ENCODE data around the gene PPP1R1B. TPM values are rescaled to one million over a fixed set of nuclear protein-coding genes. Genes with fewer than 3 reads are reported as not detected.

Gene PPP1R1B
- total and polyA plus RNA-seq, 7 donors = 4.2 to 280 (median 12.1) TPM

DNA sequence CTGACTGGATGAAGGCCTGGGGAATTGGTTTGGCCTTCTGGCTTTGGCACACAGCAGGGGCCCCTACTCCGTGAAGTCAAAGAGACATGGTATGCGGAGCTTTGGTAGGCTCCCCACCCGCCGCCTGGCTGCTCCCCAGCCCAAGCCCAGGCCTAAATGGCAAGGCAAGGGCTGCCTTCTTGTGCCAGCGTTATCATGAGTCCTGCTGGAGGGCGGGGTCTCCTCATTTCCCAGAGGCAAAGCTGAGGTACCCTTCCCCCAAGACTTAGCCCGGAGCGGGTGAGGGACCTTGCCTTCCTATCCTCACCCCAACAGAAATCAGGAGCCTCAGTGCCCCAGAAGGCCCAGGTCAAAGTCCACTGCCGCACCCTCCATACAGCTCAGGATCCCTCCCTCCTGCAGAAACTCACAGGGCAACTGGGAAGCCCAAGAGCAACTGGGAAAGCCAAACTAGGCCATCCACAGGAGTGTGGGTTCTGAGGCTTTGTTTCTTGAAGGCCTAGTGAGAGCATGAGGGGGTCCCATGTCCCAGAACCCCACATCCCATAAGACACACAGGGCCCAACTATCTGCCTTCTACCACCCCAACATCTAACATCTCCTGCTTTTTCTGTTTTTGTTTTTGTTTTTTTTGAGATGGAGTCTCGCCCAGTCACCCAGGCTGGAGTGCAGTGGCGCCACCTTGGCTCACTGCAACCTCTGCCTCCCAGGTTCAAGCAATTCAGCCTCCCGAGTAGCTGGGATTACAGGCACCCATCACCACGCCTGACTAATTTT lies 51.8 kb downstream of the PPP1R1B start:
- peaks cover 0 to 30% (median 0%) of the 10 kb centered on the region in 4 donors for H3K36me3 ChIP-seq
- H3K27me3 ChIP-seq = no peaks in the 10 kb centered on the region
- peaks cover 0 to 6% (median 0%) of the 10 kb centered on the region in 4 donors for H3K4me1 ChIP-seq
- peak overlapping the region in 1 of 4 donors; percentile 64 for H3K27ac ChIP-seq
- no peak for DNase-seq
- intact Hi-C loops (cut with DNase I) = no loop called here
- H3K4me3 ChIP-seq = no peak overlapping the region
- no peaks in the 10 kb centered on the region for H3K9me3 ChIP-seq
- TF ChIP-seq POLR2A (IDR thresholded peaks at IDR 0.05) (no peak), EP300 (IDR thresholded peaks at IDR 0.05) (no peak), POLR2AphosphoS5 (IDR thresholded peaks at IDR 0.05) (no peak), CTCF (IDR thresholded peaks at IDR 0.05) (no peak)
- WGBS, 2 donors = 30 to 70% methylated on average over 13 of the region's 13 CpGs

DNA sequence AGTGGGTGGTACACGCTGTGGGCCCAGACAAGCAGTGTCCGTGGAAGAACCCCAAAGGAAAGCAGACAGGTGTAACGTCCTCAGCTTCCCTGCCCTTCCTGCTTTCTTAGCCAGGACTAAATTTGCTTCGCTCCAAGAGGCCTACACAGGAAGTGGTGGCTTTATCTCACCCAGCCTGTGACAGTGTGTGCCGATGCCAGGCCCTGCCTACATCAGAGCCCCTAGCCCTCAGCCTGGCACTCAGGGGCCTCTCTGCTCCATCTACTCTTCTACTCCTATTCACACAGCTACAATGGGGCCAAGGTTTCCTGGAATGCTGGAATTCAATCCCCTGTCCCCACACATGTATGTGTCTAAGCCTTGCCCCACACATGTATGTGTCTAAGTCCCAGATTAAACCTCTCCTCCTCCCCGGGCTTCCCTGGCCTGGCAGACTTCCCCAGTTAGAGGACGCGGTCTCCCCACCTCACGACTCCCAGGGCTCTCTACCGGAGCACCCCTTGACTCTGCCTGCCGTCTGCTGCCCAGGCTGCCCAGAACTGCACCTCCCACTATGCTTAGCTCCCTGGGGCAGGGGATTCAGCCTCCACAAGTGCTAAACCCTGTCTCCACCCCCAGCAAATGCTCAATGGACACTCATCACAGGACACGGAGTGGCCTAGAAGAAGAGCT lies 52.9 kb downstream of the PPP1R1B start:
- Histone ChIP-seq H3K27ac (no peak overlapping the region), H3K4me1 (peaks cover 0 to 6% (median 0%) of the 10 kb centered on the region in 4 donors)
- intact Hi-C loops (cut with DNase I) = no loop called here

DNA sequence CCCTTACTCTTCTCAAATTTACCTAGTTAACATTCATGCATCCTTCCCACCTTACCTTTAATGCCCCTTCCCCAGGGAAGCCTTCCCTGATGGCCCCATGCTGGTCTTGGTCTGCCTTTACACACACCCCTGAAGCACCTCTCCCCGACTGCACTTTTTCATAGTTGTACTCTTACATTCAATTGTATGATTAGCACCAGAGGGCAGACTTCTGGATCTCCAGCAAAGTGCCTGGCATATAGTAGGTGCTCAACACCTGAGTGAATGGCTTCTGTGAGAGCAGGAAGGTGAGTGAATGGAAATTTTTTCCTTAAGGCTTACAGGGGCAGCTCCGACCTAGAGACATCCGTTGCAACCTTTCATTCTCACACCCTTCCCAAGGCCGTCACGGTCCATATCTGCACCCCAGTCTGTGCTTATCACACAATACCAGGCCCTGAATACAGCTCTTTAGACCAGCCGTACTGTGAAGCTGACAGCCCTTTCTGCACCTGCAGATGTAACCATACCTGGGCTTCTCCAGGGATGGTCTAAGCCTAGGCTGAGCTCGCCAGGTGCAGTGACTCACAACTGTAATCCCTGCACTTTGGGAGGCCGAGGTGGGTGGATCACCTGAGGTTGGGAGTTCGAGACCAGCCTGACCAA lies 56.7 kb downstream of the PPP1R1B start:
- no peak overlapping the region for H3K4me3 ChIP-seq
- TF ChIP-seq EP300 (IDR thresholded peaks at IDR 0.05) = no peak
- TF ChIP-seq POLR2A (IDR thresholded peaks at IDR 0.05) = no peak
- no peak for TF ChIP-seq CTCF (IDR thresholded peaks at IDR 0.05)
- TF ChIP-seq POLR2AphosphoS5 (IDR thresholded peaks at IDR 0.05) = no peak
- peaks cover 0 to 41% (median 0%) of the 10 kb centered on the region in 4 donors for H3K36me3 ChIP-seq
- H3K27ac ChIP-seq = no peak overlapping the region
- no peak for DNase-seq
- intact Hi-C loops (cut with DNase I) = no loop called here
- peaks cover 0 to 7% (median 7%) of the 10 kb centered on the region in 4 donors for H3K4me1 ChIP-seq
- H3K9me3 ChIP-seq = no peaks in the 10 kb centered on the region
- no peaks in the 10 kb centered on the region for H3K27me3 ChIP-seq
- WGBS, 2 donors = 89 to 94% methylated on average over 9 of the region's 9 CpGs

More for the DNA sequence above, 52.9 kb downstream of the PPP1R1B start:
- Histone ChIP-seq H3K27me3 (no peaks in the 10 kb centered on the region), H3K36me3 (peaks cover 0 to 40% (median 0%) of the 10 kb centered on the region in 4 donors), H3K9me3 (no peaks in the 10 kb centered on the region), H3K4me3 (no peak overlapping the region)
- no peak for DNase-seq
- no peak for TF ChIP-seq POLR2A (IDR thresholded peaks at IDR 0.05)
- no peak for TF ChIP-seq EP300 (IDR thresholded peaks at IDR 0.05)
- TF ChIP-seq POLR2AphosphoS5 (IDR thresholded peaks at IDR 0.05) = no peak
- TF ChIP-seq CTCF (IDR thresholded peaks at IDR 0.05) = no peak
- WGBS, 2 donors = 48 to 50% methylated on average over 12 of the region's 12 CpGs

- no peaks in the 10 kb centered on the region for H3K27me3 ChIP-seq
- no peak for DNase-seq
- H3K36me3 ChIP-seq = peaks cover 0 to 40% (median 0%) of the 10 kb centered on the region in 4 donors
- H3K9me3 ChIP-seq = no peaks in the 10 kb centered on the region
- peaks cover 0 to 15% (median 15%) of the 10 kb centered on the region in 4 donors for H3K4me1 ChIP-seq
- H3K27ac ChIP-seq = no peak overlapping the region
- intact Hi-C loops (cut with DNase I) = loop anchor here (5.0 kb wide), 2 partner anchors 48 to 68 kb away; partner anchors contain the start of gene MIEN1
- TF ChIP-seq EP300 (IDR thresholded peaks at IDR 0.05) = no peak
- no peak for TF ChIP-seq POLR2AphosphoS5 (IDR thresholded peaks at IDR 0.05)
- no peak for TF ChIP-seq POLR2A (IDR thresholded peaks at IDR 0.05)
- H3K4me3 ChIP-seq = no peak overlapping the region
- WGBS, 2 donors = 94 to 95% methylated on average over 12 of the region's 12 CpGs
These were observed 57.8 kb downstream of the PPP1R1B start for GRCh38 chr17:39684369-39685192.

Other genes starting within 250 kb of the PPP1R1B start
- 10 to 100 TPM; 17.0 to 26.0 (median 20.0) TPM for gene FBXL20, start 225.3 kb upstream of the PPP1R1B start, total RNA-seq
- gene FBXL20, start 225.3 kb upstream of the PPP1R1B start, polyA plus RNA-seq = 1 to 10 TPM; 1.8 to 4.2 (median 2.8) TPM
- gene MED1, start 175.7 kb upstream of the PPP1R1B start, total RNA-seq = 10 to 100 TPM; 16.8 to 22.5 (median 20.4) TPM
- gene MED1, start 175.7 kb upstream of the PPP1R1B start, polyA plus RNA-seq = 10 to 100 TPM in 1 of 3 donors, 1 to 10 TPM in 2; 4.2 to 18.6 (median 5.4) TPM
- gene CDK12, start 165.5 kb upstream of the PPP1R1B start, total RNA-seq = 10 to 100 TPM; 24.3 to 46.0 (median 32.7) TPM
- 10 to 100 TPM in 1 of 3 donors, 1 to 10 TPM in 2; 5.4 to 24.2 (median 9.2) TPM for gene CDK12, start 165.5 kb upstream of the PPP1R1B start, polyA plus RNA-seq
- gene NEUROD2, start 19.0 kb upstream of the PPP1R1B start, total RNA-seq = under 1 TPM in 1 of 4 donors, not detected in 3; 0.33 TPM
- 1 to 10 TPM in 1 of 3 donors, under 1 TPM in 1, not detected in 1; 0.23 to 1.2 TPM for gene NEUROD2, start 19.0 kb upstream of the PPP1R1B start, polyA plus RNA-seq
- gene STARD3, start 10.2 kb downstream of the PPP1R1B start, total RNA-seq = 10 to 100 TPM; 35.3 to 44.1 (median 37.6) TPM
- 10 to 100 TPM; 21.0 to 59.2 (median 25.0) TPM for gene STARD3, start 10.2 kb downstream of the PPP1R1B start, polyA plus RNA-seq
- under 1 TPM in 3 of 4 donors, not detected in 1; 0.49 to 0.71 (median 0.68) TPM for gene TCAP, start 38.4 kb downstream of the PPP1R1B start, total RNA-seq
- gene TCAP, start 38.4 kb downstream of the PPP1R1B start, polyA plus RNA-seq = 1 to 10 TPM; 1.4 to 3.5 (median 3.0) TPM
- 1 to 10 TPM; 2.8 to 5.4 (median 5.1) TPM for gene PNMT, start 41.5 kb downstream of the PPP1R1B start, total RNA-seq
- 1 to 10 TPM; 1.2 to 2.4 (median 1.8) TPM for gene PNMT, start 41.5 kb downstream of the PPP1R1B start, polyA plus RNA-seq
- 10 to 100 TPM in 1 of 4 donors, 1 to 10 TPM in 3; 6.9 to 12.1 (median 8.2) TPM for gene PGAP3, start 61.1 kb downstream of the PPP1R1B start, total RNA-seq
- gene PGAP3, start 61.1 kb downstream of the PPP1R1B start, polyA plus RNA-seq = 10 to 100 TPM in 1 of 3 donors, 1 to 10 TPM in 2; 7.2 to 29.6 (median 8.4) TPM
- gene ERBB2, start 73.1 kb downstream of the PPP1R1B start, total RNA-seq = 10 to 100 TPM; 16.9 to 26.3 (median 22.5) TPM
- gene ERBB2, start 73.1 kb downstream of the PPP1R1B start, polyA plus RNA-seq = 10 to 100 TPM; 11.8 to 58.9 (median 21.0) TPM
- 10 to 100 TPM; 52.4 to 65.5 (median 54.8) TPM for gene MIEN1, start 103.6 kb downstream of the PPP1R1B start, total RNA-seq
- gene MIEN1, start 103.6 kb downstream of the PPP1R1B start, polyA plus RNA-seq = 100 to 1,000 TPM in 2 of 3 donors, 10 to 100 TPM in 1; 86.3 to 226 (median 195) TPM
- under 1 TPM in 1 of 4 donors, not detected in 3; under 0.01 TPM for gene GRB7, start 111.0 kb downstream of the PPP1R1B start, total RNA-seq
- 10 to 100 TPM; 13.2 to 17.9 (median 13.2) TPM for gene GRB7, start 111.0 kb downstream of the PPP1R1B start, polyA plus RNA-seq
- gene IKZF3, start 237.4 kb downstream of the PPP1R1B start, total RNA-seq = 1 to 10 TPM in 1 of 4 donors, under 1 TPM in 3; under 0.01 to 1.5 (median 0.34) TPM
- gene IKZF3, start 237.4 kb downstream of the PPP1R1B start, polyA plus RNA-seq = 10 to 100 TPM in 1 of 3 donors, under 1 TPM in 2; 0.23 to 12.3 (median 0.60) TPM
- not detected for gene ZPBP2, start 241.2 kb downstream of the PPP1R1B start, total RNA-seq
- under 1 TPM in 1 of 3 donors, not detected in 2; 0.03 TPM for gene ZPBP2, start 241.2 kb downstream of the PPP1R1B start, polyA plus RNA-seq

All from sigmoid colon (tissue), 7 donors.